Hepatic stellate cell (primary cell): ENCODE measurements around the gene B3GNT5.

Experiments
- DNase-seq: peaks from one replicate; pipeline ENCODE4 v3.0.0; 2011; ENCODE audit warnings: low spot score

B3GNT5 gene

DNA sequence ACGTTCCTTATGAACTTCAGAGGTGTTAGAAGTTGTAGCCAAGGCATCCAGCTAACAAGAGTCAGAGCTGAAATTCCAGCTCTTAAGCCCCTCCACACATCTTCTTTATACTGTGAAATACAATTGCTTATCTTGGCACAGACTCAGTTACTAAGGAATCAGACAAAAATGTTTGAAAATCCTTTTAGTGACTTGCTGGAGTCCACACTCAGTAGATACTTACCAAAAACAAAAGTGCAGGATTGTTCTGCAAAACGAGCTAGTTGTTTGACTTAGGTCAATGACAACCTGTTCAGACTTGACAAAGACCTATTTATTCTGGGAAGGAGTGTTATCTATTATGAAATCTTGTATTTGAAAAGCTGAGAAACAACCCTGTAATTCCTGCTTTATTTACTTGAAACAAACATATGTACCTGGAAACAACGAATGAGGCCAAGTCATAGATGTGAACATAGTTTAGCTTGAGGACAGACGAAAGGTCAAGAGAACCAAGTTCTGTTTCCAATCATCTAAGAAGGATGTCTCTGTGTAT is 38.5 kb downstream of the B3GNT5 start:
- DNase-seq, result no peak

DNA sequence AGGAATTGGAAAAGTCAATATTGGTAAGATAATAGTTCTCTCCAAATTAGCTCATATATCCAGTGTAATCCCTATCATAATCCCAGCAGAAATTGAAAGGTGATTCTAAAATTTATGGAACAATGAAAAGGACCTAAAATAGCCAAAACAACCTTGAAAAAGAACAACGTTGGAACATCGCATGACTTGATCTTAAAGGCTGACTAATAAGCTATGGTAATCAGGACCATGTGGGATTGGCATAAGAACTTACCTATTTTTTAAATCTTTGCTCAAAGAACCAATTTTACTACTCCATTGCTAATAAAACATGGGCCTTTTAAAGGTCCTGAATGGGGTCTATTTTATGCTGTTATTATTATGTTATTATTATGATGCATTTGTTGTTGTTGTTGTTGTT is 40.9 kb downstream of the B3GNT5 start:
- no peak for DNase-seq

DNA sequence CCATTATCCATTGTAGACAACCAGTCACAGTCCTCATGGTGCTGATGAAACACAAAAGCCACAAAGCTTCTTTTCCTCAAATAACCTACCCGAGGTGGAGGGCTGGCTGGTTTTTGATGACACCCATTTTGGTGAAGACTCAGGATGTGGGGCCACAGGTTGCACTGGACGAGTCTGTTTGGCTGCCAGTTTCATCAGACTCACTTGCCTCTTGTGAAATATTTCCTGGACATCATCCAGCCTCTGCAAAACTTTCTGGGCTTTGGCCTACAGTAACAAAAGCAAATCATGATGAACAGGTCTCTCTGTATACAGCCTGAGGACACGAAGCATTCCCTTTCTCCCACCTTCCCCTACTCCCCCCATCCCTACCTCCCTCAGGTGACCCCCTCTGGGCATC is 42.2 kb downstream of the B3GNT5 start:
- DNase-seq, result no peak

DNA sequence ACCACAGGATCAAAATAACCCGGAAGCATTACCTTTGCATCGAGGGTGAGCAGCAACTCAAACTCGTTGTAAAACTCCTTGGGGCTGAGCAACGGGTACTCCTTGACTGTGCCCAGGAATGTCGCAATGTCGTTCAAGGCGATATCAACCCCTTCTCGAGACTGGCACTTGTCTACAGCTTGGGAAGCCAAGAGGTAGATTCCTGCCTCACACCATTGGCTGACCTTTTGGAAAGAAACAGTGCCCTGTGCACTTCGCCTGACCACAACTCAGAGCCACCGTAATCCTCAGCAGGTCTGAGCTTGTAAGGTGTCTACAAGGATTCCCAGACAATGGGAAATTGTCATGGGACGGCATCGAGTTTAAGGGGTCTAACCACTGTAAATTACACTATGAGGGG is 43.9 kb downstream of the B3GNT5 start:
- no peak for DNase-seq

DNA sequence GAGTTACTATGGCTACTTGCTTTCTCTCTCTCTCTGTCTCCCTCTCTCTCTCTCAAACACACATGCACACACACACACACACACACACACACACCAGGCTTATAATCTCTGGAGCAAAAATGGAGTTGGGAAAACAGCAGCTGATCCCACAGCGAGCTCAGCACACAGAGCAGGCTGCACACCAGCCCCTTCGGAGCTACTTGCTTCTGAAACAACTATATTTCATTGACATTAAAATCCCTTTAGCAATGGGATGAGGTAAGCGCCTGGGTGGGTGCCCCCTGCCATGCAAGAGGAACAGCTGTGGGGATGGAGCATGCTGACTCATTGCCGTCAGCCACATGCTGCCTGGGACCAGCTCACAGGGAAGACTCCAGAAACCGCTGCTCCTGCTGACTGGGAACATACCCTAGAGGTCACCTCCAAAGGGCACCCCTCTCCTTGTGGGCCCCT is 45.7 kb downstream of the B3GNT5 start:
- no peak for DNase-seq

- DNase-seq, result no peak
Observed at GRCh38 chr3:183299976-183300375, 46.9 kb downstream of the B3GNT5 start.

GRCh38 chr3:183300996-183301562 is 48.0 kb downstream of the B3GNT5 start:
- no peak for DNase-seq

- DNase-seq, result no peak
Observed at GRCh38 chr3:183301937-183302580, 49.0 kb downstream of the B3GNT5 start.

DNA sequence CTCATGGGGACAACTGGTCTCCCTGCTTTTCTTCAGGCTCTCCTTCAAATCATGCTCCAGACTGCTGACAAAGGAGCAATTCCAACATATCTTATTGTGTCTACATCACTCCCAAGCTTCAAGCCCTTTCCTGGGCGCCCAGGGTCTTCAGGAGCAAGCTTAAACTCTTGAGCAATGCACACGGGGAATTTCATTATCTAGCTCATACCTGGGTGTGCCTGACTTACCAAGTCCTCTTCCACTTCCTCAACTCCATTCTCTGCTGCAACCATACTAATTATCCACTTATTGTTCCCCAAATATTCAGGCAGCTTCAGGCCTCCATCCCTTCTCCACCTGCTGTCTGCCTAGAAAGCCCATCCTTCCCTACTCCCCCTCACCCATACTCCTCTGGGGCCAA is 50.6 kb downstream of the B3GNT5 start:
- DNase-seq, result no peak

DNA sequence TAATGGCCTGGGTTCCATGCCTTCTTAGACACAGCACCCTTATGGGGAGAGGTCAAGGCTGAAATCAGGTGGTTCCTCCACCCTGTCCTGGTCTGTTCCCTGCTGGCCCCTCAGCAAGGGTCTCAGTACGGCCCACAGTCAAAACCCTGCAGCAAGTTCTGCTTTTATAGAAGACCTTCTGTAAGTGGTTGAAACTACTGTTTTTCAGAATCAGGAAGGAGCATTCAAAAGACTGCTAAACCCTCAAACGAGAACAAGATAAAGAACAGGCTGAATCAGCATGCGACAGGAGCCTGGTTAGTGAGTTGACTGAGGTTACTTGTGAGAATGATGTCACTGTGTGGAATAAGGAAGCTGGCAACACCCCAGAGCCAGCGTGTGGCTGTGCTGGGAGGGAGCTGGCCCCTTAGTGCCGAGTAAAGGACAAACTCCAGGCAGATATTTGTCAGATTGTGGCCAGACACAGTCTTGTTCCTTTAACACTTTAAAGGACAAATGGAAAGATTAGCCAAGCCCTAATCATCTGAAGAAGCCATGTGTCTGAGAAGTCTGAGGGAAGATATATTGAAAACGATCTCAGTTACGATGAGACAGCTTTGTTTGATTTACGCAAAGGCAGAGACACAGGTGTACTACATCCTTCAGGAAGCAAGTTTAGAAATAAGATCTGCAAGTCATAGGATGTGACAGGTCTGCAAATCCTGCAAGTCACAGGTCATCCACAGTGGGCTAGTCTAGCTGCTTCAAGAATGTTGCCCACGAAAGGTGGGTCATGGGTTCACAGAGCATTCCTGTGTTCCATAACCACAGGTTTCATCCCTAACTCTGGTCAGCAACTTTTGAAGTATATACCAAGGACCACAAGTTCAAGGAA is 54.0 kb downstream of the B3GNT5 start:
- no peak for DNase-seq

DNA sequence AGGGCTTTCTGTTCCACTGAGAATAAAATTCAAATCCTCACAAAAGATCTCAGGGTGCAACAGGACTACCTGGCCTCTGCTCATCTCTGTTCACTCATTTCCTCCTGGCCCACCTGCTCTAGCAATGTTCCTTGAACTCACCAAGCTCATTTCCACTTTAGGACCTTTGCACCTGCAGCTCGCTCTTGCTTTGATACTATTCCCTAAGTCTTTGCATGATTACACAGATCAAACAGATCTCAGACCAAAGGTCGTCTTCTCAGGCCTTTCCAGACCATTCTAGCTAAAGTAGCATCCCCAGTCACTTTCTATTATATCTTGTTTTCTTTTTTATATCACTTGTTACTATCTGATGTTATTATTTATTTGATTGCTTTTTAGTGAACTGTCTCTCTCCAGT is 54.7 kb downstream of the B3GNT5 start:
- DNase-seq, result no peak

- no peak for DNase-seq
Observed at GRCh38 chr3:183308751-183309150, 55.7 kb downstream of the B3GNT5 start.

GRCh38 chr3:183309276-183309675 is 56.2 kb downstream of the B3GNT5 start:
- no peak for DNase-seq

- DNase-seq, result no peak
Observed at GRCh38 chr3:183310936-183311335, 57.9 kb downstream of the B3GNT5 start.

DNA sequence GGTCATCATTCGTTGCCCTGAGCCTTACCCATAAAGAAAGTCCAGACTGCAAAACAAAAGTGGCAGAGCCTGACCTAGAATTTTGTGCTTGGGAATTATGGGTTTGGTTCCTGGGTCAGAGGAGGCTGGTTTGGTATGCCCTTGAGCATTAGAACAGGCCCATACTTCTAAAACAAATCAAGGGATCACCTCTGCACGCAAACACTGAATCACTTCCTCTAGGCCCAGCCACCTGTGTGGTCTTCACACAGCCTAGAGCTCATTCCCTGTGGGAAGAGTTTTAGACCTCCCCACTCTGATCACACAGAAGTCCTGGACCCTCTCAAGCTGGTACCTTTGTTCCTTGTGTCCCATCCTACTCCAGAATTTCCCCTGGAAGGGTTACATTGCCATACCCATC is 59.4 kb downstream of the B3GNT5 start:
- DNase-seq, result no peak

- DNase-seq, result no peak
Observed at GRCh38 chr3:183313351-183313750, 60.3 kb downstream of the B3GNT5 start.

GRCh38 chr3:183313764-183314163 is 60.7 kb downstream of the B3GNT5 start:
- no peak for DNase-seq

DNA sequence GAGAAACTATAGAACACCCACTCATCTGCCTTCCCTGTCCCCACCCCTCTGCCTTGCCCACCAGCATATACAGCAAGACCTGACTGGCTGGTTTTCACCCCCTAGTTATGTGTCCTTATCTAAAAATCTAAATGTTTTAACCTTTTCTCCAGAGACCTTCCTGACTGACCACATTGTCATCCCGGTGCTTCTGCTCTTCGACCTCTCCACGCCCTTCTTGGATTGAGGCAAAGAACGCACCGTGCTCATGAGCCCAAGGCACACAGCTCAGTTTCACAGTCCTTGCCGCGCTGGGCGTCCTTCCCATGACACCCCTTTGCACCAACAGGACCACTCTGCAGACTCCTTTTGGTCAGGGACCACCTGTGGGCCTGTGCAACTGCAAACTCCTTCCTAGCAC is 62.7 kb downstream of the B3GNT5 start:
- DNase-seq, result no peak

GRCh38 chr3:183317271-183317670 is 64.2 kb downstream of the B3GNT5 start:
- DNase-seq, result no peak

DNA sequence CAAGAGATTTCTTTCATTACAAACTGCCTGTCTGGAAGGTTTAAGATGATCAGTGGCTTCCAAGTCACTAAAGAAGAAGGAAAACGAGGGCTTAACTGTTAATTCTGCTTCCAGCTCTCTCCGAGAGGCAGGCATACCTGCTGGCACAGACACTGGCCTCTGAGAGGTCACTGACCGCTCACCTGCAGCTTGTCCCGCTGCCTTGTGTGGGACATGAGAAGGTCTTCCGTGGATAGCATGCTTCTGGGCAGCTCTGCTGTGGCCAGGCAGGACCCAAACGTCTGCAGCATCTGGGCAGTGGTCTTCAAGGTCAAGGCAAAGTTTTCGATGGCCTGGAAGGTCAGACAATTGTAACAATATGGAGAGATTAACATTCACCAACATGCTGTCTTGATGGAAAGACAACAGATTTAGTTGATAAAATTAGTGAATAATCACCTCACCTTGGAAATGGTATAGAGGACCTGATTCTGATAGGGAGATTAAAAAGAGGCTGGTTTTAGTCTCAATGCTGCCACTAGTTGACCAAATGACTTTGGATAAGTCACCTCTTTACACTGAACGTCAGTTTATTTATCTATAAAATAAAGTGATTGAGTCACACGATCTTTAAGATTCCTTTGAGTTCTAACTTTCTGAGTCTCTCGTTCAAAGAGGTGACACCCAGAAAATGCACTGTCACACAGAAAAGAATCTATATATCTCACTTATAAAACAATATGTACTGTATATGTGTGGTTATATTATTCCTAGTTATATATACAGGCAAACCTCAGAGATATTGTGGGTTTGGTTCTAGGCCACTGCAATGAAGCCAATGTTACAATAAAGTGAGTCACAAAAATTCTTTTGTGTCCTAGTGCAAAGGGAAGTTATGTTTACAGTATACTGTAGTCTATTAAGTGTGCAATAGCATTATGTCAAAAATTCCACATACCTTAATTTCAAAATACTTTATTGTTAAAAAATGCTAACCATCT is 65.1 kb downstream of the B3GNT5 start:
- no peak for DNase-seq

DNA sequence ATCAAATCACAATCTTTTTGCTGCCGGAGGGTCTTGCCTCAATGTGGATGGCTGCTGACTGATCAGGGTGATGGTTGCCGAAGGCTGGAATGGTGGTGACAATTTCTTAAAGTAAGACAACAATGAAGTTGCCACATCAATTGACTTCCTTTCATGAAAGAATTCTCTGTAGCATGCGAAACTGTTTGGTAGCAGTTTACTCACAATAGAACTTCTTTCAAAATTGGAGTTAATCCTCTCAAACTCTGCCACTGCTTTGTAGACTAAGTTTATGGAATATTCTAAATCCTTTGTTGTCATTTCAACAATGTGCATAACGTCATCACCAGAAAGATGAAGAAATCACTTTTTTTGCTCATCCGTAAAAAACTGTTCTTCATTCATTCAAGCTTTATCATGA is 65.8 kb downstream of the B3GNT5 start:
- no peak for DNase-seq

DNA sequence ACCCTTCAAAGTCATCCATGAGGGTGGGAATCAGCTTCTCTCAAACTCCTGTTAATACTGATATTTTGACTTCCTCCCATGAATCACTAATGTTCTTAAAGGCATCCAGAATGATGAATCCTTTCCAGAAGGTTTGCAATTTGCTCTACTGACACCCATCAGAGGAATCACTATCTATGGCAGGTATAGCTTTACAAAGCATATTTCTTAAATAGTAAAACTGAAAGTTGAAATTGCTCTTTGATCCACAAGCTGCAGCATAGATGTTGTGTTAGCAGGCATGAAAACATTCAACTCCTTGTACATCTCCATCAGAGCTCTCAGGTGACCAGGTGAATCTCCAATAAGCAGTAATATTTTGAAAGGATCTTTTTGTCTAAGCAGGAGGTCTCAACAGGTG is 66.3 kb downstream of the B3GNT5 start:
- DNase-seq, result no peak
